LHCN-M2 (cell line): Measurements from ENCODE around the gene OR5K2. TPM values are rescaled to one million over a fixed set of nuclear protein-coding genes. Genes with fewer than 3 reads are reported as not detected.

ENCODE experiments used
- DNase-seq: peaks from one replicate; pipeline ENCODE4 v3.0.0-alpha.2; 2012; ENCODE audit warnings: low read depth
- polyA plus RNA-seq: library from polyadenylated mRNA; unstranded; fragments of >200 nt; gene quantifications from one replicate; pipeline ENCODE4 v1.2.1, GENCODE V29; 2012; ENCODE audit warnings: missing spikeins
- total RNA-seq: library from RNA; depleted of rRNA; stranded (reverse); fragments of >200 nt; gene quantifications from 2 replicates; pipeline ENCODE4 v1.2.3, GENCODE V29; 2014; rRNA removed

Gene OR5K2
- total RNA-seq = not detected in 2 replicates
- polyA plus RNA-seq = not detected

DNA sequence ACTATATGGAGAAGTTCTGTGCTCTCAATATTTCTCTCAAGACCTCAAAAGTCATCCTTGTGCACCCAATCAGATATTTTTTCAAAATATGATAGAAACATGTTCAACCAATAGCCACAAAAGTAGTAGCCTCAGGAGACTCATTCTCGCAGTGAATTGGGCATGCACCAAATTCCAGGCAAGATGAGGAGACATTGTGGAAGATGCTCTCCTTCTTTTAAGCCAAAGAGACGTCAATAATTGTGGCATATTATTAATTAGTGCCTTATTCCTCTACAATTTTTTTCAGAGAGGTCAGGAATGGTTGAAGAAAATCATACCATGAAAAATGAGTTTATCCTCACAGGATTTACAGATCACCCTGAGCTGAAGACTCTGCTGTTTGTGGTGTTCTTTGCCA lies at the start of gene OR5K2:
Gene OR5K2, plus strand, starts transcription at position 301 of the 400 bp plus-strand sequence. Its CDS starts 0 bp downstream, at position 301.
- no peak for DNase-seq

DNA sequence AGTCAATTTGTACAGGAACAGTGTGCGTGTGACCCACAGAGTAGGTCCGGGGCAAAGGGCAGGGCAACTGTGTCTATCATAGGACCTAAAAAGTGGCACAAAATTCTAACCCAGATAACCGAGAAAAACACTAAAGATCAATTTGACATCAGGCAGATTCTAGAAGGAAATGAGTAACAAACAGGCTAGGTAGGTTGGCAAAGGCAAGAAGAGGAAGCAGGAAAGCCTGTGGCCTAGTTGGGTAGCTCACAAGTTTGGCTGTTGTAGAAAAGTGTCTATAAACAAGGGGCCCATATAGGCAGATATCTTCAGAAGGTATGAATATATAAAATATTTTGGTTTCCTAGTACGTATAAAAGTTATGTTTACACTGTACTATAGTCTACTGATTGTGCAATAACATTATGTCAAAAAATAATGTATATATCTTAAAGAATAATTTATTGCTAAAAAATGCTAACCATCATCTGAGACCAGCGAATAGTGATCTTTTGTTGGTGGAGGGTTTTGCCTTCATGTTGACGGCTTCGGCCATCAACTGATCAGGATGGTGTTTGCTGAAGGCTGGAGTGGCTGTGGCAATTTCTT lies 47.8 kb upstream of the OR5K2 start:
- no peak for DNase-seq

DNA sequence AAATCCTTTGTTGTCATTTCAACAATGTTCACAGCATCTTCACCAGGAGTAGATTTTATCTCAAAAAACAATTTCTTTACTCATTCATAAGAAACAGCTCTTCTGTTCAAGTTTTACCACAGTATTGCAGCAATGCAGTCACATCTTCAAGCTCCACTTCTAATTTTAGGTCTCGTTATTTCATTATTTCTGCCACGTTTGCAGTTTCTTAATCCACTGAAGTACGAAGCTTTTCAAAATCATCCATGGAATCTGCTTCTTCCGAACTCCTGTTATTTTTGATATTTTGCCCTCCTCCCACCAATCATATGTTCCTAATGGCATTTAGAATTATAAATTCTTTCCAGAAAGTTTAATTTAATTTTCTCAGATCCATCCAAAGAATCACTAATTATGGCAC lies 47.1 kb upstream of the OR5K2 start:
- DNase-seq = no peak

DNA sequence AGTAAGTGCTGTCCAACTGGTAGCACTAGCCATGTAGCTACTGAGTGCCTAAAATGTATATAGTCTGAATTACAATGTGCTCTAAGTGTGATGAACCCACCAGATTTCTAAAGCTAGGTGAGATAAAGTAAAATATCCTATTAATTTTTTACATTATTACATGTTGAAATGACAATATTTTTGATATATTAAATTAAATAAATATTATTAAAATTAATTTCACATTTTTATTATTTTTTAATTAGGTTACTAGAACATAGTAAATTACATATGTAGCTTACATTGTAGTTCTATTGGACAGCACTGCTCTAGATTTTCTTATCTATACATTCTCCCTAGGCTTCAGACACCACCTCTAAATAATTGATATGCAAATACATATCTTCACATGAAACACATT lies 43.7 kb upstream of the OR5K2 start:
- no peak for DNase-seq

DNA sequence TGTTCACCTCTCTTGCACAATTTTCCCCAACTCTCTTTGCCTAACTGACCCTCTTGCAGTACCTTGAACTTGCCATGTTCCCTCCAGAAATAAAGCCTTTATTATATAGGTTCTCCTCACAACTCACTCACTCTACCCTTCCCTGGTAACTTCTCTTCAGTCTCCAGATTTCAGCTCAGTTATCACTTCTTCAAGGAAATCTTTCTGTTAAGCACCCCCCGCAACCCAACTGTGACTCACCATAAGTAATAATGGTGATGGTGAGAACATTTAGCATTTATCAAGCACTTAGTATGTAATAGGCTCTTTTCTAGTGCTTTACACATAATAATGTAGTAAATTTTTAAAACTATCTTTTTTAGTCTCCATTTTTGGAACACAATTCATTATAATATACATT lies 42.6 kb upstream of the OR5K2 start:
- DNase-seq = no peak

DNA sequence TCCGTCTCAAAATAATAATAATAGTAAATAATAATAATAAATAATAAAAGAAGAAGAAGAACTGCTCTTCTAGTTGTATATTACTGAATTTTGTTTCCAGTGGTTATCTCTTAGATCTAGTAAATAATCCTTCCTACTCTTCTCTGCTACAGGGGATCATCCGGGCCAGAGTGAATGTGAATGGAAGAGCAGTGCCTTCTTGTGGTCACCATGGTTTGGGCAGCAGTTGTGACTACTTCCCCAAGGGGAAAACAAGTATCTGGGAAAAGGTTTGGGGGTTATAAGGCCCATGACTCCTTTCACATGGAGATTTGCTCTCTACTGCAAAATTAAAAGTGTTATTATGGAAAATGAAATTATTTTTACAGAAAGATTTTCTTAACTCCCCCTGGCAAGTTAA lies 39.9 kb upstream of the OR5K2 start:
- DNase-seq = no peak

DNA sequence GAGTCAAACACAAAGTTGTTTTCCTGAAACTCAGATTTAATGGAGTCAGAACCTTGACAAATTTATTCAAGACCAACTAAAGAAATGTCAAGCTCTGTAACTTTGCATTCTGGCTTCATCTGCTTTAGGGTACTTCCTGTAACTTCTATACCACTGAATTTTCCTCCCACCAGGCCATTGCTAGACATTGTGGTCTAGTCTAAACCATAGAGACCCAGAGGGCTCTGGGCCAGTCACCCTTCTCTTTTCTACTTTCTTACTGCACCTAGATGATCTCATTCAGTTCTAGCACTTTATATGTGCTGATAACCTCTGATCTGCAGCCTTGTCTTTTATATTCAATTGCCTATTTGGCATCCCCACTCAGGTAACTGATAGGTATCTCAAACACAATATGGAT lies 37.3 kb upstream of the OR5K2 start:
- DNase-seq = no peak

DNA sequence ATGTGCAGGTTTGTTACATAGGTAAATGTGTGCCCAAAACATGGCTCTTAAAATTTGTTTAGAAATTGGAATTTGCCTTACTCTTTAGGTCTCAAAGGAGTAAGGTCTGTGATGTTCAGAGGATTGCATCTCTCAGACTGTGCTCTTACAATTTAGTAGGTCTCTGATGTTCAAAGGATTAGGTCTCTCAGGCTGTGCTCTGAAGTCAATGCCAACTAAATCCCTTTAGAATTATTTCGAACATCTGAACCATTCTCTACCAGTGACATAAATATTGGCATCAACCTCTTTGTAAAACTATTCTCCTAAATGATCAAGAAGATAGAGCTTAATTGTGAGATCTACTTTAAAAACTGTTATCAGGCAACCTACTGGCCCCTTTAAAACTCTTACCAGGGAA lies 34.6 kb upstream of the OR5K2 start, which contains the start of gene OR5K1:
Gene OR5K1, plus strand, starts transcription at position 301 of the 400 bp plus-strand sequence. CDS start 6,376 bp downstream, outside the sequence.
- no peak for DNase-seq

DNA sequence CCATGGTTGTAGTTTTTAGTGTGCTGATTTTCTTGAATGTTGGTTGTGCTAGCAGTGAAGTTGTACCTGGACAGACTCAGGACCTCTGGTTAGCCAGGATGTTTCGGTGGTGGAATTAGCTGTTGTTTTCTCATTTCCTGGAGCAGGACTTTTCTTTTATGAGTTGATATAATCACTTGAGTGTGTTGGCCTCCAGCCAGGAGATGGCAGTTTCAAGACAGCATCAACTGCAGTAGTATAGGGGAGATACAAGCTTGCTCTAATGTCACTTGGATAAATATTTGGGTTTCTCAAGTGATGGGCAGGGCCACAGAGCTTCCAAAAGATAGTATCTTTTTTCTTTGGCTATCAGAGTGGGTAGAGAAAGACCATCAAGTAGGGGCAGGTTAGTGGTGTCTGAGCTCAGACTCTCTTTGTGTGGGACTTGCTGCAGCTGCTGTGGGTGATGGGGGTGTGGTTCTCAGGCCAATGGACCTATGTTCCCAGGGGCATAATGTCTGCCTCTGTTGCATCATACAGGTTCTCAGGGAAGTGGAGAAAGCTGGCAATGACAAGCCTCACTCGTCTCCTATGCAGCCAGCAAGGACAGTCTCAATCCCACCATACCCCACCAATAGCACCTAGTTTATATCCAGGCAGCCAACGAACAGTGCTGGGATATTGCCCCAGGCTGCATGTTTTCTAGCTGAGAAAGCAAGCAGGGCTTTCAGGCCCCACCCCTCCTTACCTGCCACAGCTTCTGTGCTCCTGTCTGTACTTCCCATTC lies 14.6 kb upstream of the OR5K2 start:
- DNase-seq = no peak

DNA sequence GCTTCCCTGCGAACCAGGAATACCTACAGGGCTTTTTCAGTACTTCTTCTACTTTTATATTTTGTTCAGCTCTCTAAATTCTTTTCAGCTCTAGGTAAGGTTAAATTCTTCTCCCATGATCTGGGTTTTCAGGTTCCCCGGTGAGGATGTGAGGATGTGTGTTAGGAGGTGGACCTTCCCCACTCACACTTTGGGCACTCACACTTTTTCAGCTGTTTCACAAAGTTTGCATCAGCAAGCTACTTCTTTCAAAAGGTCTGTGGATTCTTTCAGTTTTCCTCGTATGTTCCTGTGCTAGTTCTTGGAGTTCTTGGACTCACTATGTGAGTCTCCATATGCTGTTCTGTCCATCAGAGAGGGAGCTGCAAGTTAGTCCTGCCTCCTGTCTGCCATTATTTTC lies 13.9 kb upstream of the OR5K2 start:
- no peak for DNase-seq

DNA sequence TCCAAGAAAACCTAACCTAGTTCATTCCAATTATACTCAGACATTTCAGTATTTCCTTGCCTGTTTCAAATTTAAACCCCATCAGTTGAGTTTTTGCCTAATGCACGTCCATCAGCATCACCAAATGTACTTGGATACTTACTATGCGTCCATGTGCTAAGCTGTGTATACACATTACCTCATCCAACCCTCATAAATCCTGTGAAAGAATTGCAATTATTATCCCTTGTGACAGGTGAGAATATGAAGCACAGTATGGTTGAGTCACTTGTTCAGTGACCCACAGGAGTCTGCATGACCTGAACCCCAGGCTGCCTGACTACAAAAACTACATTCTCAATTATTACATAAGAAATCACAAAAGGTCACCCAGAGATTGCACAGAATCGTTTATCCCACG lies 2.5 kb downstream of the OR5K2 start:
- no peak for DNase-seq

DNA sequence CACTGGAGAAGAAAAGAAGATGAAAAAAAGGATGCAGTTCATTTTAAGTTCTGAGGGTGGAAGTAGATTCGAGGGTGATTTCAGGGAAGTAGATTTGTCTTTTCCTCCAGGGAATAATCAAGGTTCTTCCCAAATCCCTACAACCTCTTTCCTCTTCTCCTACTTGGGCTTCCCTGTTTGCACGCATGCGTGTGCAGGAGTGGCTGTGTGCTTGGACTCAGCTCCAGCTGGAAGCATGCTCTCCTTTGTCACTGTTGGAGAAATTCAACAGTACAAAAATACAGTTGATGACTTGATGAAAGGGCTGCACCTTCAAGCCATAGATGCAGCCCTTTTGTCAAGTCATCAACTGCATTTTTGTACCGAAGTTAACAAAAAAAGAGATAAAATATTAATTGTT lies 3.8 kb downstream of the OR5K2 start:
- DNase-seq = no peak

DNA sequence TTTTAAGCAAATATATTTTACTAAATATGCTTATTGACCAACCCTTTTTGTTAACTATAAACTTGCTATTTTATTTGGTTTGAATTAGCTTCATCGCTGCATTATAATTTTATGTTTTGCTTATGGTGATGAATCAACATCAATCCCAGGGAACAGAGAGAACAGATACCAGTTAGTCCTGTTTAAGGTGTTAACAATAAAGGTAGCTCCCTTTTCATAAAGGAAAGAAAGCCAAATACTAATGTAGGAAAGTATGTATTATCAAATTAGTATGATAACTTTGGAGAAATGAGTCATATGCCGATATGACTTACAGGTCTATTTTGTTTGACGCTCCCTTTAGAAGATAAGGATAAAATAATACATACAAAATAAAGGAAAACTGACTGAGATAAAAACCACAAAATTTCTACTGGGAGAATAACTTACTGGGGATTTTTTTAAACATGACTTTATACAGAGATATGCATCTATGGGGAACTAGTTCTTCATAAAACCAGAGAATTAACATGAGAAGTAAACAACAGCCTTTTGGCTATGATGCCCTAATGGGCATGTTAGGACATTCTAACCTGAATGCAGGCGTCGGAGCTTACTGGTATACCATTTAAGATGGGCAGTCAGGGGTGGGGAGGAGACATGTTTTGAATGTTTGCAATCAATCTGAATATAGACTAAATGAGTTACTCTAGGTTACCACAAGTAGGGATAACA lies 4.5 kb downstream of the OR5K2 start:
- DNase-seq = no peak

DNA sequence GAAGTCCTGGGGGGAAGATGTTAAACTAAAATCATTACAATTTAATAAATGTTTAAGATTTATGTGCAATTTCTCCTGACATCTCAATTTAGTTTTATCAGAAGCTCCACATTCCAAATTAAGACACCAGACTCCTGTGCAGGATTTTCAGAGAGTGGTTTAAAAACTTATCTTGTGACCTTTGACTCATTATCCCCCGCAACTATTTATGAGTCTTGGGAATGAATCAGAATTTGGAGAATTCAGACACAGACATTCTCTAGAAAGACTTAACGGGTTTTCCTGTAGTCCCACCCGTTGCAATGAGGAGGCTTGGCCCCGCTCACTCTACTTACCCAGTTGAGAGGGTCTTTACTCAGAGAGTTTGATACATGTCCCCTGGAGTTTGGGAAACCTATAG lies 7.1 kb downstream of the OR5K2 start:
- DNase-seq = peak; percentile 2

DNA sequence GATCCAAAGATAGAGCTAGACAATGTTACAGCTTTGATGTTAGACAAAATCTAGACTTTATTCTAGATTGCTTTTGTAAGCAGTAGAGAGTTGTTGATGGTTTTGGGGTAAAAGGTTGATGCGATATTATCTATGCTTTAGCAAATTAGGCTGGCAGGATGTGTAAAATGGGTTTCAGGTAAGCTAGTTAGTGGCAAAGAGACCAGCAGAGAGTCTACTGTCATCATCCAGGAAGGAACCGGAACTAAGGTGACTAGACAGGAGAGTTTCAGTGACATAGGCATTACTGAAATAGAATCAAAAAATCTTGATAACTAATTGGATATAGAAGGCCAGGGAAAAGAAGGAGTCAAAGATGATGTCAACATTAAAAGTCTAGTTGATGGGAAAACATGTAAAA lies 11.1 kb downstream of the OR5K2 start:
- no peak for DNase-seq

DNA sequence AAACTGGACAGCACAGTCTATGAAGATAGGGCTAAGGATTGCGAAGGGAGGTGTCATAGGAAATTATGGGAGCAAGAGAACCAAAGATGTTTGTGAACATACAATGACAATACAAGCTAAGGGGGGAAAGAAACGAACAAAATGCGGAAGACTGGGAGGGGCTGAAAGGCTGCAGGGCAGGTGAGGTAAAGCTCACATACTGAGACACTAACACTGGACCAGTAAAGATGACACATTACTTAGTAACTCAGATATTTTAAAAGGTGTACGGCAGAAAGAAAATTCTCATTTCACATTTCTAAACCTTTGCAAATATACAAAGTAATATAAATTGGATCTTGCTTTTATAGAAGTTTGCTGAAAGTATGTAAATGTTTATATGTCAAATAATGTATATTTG lies 15.1 kb downstream of the OR5K2 start:
- no peak for DNase-seq

DNA sequence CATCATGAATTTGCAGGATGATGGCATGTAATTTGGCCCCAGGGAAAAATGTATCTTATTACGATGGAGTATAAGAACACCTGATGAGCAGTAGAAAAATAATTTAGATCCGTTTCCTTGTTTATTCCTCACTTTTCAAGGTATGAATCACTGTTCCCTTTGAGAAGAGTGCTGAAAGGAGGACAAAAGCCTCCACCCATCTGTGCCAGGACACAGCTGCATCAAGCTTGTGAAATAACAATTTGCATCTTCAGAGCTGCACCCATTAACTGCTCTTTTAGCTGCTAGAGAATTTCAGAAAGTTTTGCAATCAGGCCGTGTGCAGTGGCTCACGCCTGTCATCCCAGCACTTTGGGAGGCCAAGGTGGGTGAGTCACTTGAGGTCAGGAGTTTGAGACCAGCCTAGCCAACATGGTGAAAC lies 15.6 kb downstream of the OR5K2 start:
- DNase-seq = peak; percentile 87

DNA sequence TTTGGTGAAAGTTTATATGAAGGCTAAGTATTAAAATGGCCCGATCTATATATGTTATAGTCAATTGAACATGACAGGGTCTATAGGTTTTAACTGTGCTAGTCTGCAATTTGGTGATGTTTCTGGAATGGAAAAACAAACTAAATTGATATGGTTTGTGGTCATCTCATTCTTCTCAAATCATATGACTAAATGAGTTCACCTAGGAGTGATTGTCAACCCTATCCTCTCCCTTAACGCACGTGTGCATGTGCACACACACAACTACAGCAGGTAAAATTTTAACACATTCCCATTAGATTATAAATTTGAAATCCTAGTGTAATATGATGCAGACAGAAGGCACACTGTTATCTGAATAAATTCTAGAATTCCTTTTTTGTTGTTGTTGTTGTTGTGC lies 16.3 kb downstream of the OR5K2 start:
- no peak for DNase-seq

DNA sequence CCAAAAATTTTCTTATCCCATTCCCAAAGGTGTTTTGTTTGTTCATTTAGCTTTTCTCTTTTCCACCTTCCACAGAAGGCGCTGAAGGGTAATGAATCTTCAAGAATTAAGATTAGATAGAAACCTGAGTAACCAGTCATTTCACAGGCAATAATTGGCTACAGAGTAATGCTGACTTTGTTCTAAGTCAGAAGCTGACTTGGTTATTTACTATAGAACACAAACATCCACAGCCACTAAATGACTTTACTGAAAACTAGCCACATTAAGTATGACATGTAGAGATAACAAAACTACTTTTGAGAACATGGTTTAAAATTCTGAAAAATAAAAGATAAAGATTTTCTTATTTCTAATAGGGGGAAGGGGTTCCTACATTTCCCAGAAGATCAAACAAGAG lies 17.5 kb downstream of the OR5K2 start:
- DNase-seq = no peak

DNA sequence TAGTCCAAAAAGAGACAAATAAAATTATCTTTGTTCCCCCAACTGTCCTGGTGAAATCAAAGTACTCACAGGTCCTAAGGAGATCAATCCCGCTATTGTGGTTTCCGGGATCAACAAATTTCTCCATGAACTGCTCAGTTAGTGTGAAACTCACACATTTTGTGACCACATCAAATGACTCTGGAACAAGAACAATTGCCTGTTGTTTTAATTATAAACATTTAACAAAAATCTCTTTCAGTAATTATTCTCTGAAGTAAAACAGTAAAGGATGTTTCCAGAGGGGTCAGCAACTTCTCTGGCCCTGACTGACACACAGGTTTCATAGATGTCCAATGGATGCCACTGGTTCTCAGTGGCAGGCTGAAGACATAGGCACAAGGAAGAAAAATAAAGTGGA lies 21.3 kb downstream of the OR5K2 start:
- no peak for DNase-seq

DNA sequence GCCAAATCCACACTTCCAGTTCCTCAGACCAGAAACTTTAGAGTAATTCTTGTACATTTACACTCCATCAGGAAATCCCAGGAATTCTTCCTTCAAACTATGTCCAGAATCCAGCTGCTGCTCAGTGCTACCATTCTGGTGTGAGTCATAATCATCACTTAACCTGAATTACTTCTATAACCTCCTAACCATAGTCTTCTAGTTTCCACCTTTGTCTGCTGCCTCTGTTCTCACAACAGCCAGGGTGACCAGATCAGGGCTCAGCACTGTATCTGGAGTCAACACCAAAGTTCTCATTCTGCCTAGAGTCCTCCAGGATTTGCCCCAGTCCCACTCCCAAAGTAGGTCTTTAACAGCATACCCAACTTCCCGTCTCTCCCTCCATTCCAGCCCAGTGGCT lies 21.9 kb downstream of the OR5K2 start:
- no peak for DNase-seq

DNA sequence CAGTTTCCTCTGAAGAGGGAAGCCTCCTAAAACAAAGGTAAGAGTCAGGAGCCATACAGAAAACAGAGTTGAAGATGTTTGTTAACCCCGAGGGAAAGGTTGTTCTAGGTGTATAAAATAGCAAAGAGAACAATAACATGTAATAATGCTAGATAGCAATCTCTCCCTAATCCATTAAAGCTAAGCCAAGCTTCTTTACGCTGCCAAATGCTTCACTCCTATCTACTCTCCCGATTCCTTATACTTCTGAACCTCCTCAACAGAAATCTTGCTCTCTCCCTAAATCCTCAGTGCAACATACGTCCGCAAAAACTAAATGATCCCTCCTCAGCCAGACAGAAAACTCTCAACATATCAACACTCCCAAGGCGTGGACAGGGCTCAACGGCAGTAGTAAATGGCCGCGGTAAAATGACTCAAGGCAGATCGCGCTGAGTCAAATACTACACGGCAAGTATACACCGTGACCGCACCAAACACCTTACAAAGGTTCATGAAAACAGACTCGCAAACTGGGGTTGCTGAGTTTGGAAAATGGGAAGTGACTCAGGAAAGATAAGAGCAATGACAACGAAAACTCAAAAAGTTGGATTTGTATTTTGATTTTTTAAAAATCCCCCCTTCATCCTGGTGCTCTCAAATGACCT lies 24.5 kb downstream of the OR5K2 start:
- peak; percentile 58 for DNase-seq
